ENCODE data around the gene ZNF217.
A peak's percentile ranks its signal among the peaks of the same experiment; 100 is the strongest.
"Not testable (repeated sequence)": the region's sequence is repeated elsewhere in the genome, so short reads cannot be mapped to it uniquely, and the experiment has no call there.

The ZNF217 gene

GRCh38 chr20:53598140-53599043 lies 4.8 kb upstream of the ZNF217 start:
- DNase-seq (ENCODE audit: low read depth in 4 of 4, low spot score in 1 of 4) = no peak

DNA sequence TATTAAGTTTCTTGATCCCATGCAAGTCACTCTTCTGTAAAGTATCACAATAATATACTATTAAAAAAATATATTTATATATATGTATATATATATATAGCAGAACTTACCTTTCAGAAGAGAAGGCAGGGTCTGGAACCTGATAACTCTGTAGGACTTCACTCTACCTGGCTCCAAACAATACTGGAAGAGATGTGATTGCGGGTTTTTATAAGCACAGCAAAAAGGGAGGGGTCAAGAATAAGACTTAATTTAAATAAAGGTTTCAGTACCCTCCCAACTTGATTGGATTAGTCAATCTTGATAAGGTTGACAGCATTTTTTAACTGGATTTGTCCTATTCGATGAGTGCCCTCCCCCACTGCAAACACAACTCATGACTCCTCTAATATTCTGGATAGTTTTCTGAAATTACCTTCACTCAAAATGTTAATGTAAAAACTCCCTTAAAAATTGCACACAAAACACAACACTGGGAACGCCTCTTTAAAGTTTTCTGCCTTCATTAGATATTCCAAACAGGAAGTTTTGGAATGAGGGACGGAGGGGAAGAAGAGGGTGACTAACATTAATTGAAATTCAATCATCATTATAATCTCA lies 4.0 kb upstream of the ZNF217 start:
- DNase-seq (ENCODE audit: low read depth in 4 of 4, low spot score in 1 of 4) = no peak

DNA sequence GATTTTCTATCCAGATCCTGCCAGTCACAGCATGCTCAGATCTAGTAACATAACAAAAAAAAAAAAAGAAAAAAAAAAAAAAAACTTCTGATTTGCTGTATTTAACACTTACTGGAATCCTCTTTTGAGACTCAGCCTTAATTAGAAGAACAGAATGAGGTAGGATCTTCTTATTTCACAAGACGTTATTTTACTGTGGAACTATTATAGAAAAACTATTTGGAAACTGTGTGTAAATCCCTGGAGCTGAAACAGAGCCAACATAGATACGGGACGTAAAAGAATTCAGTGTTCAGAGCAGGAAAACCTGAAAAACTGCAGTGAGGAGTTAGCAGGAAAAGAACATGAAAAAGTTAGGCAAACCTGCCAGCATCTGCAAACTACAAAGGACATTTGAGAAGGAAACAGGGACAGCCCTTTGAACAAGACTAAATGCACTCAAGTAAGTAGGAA lies 3.4 kb upstream of the ZNF217 start:
- DNase-seq (ENCODE audit: low read depth in 4 of 4, low spot score in 1 of 4) = no peak

DNA sequence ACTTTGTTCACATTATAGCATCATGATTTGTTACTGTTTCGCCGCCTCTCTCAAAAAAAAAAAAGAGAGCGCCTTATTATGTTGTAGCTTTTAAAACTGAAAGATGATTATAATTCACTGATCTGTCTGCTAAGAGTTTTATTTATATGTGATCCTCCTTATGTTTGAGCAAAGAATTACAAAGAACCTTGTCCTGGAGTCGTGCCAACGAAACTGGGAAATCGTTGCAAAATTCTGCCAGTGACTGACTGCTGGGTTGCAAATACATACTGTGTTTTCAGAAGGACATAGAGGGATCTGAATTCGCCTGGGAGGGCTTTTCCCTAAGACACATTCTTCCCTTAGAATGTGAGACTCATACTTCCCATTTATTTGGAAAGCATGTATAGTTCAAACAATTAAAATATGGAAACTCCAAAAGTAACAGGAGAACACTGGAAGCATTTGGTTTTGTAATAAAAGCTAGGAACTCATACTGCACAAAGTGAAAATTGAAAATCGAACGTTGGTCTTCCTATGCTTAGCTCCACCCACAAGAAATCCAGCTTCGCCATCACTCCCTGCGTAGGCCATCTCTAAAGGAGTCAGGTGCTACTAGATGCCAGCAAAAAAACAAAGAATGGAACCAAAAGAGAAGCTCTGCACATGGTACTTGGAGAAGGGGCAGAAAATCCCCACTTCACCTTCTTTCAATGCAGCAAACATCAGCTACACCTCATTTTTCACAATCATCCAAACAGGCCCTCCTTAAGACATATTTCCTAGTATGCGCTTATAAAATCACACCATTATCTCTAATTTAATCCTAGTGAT lies 2.8 kb upstream of the ZNF217 start:
- not testable (repeated sequence) for DNase-seq (ENCODE audit: low read depth in 4 of 4, low spot score in 1 of 4)

- DNase-seq (ENCODE audit: low read depth in 4 of 4, low spot score in 1 of 4) = not testable (repeated sequence)
Measured at GRCh38 chr20:53595742-53596141, 2.1 kb upstream of the ZNF217 start.

DNA sequence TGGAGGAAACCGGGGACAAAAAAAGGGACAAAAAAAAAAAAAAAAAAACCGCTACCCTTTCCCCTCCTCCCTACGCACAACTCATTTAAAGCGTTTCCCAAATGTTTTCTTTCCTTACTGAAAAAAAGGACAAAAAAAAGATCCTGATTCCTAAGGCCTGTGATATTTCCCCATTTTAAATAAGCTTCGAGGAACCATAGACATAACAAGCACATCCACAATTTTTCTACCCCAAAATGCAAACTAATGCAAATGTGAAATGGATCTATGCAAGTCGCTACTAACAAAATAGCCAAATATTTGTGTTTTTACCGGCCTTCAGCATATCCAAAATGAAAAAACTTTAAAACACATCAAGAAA lies 1.4 kb upstream of the ZNF217 start:
- no peak for DNase-seq (ENCODE audit: low read depth in 4 of 4, low spot score in 1 of 4)

DNA sequence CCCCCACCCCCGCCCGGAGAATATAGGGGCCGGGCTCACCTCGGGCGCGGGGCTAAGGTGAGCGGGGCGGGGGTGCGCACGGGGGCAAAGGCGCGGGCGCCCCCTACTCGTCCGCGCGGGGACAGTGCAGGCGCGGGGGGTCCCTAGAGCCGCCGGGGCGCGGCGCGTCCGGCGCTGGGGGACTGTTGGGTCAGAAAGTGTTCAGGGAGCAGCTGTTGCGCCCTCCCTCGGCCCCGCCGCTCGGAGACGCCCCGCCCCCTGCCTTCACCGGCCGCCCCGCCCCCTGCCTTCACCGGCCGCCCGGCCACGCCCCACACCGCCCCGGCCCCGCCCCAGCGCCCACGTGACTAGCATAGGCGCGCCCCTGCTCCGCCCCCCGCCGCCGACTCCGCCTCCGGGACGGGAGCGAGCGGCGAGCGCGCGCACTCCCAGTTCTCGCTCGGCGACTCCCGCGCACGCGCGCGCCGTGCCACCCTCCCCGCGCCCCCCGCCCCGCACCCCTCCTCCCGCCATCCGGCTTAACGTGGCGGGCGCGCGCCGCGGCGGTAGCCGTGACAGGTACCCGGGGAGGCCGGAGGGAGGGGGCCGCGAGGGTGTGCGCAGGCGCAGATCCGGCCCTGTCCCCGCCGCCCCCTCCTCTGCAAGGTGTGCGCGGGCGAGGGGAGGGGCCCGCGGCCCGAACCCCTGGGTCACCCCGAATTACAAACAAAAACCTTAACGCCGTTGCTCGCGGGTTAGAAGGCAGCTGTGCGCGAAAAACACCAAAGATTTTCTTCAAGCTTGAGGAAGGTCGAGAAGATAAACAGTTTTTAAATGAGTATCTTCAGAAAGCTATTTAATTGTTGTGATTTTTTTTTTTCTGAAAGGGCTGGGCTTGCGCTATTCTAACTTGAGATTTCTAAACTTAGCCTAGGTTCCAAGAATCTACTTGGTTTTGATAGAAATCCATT lies 704 bp upstream of the ZNF217 start:
- peak; percentile 95 to 100 (median 96) for DNase-seq (ENCODE audit: low read depth in 4 of 4, low spot score in 1 of 4)

DNA sequence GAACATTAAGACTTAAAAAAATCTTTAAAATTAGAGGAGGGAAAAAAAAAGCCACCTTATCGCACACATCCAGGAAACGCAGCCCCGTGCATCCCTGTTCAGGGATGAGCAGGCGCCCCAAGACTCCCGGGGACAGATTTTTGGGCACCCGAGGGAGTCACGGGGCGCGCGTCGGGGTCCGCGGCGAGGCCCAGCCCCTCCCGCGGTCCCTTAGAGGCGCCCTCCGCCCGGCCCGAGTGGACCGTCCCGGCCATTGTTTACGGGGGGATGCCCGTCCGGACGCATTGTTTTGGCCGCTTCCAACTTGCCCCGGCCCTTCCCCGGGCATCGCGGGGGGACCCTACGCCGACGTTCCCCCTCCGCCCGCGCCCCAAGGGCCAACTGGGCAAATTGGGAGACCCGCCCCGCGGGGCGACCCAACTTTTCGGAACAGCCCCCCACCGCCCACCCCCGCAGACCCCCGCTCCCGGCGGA lies 610 bp downstream of the ZNF217 start:
- no peak for DNase-seq (ENCODE audit: low read depth in 4 of 4, low spot score in 1 of 4)

DNA sequence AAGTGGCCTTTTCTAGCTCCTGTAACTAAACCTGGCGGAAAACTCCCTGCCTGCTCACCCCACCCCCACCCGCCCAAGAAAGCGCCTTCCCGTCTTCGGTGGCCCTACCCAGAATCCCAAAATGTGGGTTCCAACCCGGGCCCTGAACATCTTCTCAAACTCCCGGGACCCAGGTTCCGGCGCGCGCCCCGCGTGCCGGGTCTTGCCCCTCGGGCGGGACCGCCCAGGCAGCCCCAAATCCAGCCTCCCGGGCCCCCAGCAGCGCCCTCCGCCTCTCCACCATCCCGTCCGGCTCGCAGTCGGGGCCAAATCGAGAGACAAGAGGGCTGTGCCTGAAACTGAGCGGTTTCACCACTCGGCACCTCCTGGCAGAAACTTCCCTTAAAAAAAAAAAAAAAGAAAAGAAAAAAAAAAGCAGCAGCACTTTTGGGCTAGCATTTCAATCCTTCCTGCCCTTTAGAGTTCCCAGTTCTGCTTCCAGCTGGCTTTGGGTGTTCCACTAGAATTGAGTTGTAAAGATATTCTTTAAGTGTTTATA lies 1.1 kb downstream of the ZNF217 start:
- peak in 1 of 4 experiments; percentile 52 for DNase-seq (ENCODE audit: low read depth in 4 of 4, low spot score in 1 of 4)

- DNase-seq (ENCODE audit: low read depth in 4 of 4, low spot score in 1 of 4) = not testable (repeated sequence)
Measured at GRCh38 chr20:53591941-53592441, 1.6 kb downstream of the ZNF217 start.

DNA sequence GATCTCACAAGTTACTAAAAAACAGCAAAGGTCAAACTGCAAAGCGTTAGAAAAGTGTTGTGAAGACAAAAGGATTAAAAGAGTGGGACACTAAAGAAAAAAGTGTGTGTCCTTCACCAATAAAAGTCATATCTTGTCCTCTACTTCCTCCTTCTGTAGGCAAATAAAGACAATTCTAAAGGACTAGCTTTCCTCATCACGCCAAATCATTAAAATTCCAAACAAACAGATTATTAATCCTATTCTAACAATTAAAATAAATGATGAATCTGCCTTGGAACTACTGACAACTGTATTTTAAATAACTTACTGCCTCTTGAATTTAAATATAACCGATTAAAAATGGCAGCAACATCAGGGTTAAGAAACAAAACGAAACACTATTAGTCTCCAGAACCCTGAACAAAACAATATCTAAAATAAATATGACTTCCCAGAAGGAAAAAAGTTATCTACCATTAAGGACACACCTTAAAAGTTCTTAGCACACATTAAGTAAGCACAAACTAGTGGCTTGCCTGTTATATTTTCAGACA lies 2.4 kb downstream of the ZNF217 start:
- DNase-seq (ENCODE audit: low read depth in 4 of 4, low spot score in 1 of 4) = not testable (repeated sequence)

- not testable (repeated sequence) for DNase-seq (ENCODE audit: low read depth in 4 of 4, low spot score in 1 of 4)
Measured at GRCh38 chr20:53590608-53591007, 3.0 kb downstream of the ZNF217 start.

- DNase-seq (ENCODE audit: low read depth in 4 of 4, low spot score in 1 of 4) = not testable (repeated sequence)
Measured at GRCh38 chr20:53590122-53590521, 3.5 kb downstream of the ZNF217 start.

GRCh38 chr20:53589321-53590065 lies 4.1 kb downstream of the ZNF217 start:
- DNase-seq (ENCODE audit: low read depth in 4 of 4, low spot score in 1 of 4) = not testable (repeated sequence)

GRCh38 chr20:53587157-53587703 lies 6.4 kb downstream of the ZNF217 start:
- DNase-seq (ENCODE audit: low read depth in 4 of 4, low spot score in 1 of 4) = not testable (repeated sequence)

DNA sequence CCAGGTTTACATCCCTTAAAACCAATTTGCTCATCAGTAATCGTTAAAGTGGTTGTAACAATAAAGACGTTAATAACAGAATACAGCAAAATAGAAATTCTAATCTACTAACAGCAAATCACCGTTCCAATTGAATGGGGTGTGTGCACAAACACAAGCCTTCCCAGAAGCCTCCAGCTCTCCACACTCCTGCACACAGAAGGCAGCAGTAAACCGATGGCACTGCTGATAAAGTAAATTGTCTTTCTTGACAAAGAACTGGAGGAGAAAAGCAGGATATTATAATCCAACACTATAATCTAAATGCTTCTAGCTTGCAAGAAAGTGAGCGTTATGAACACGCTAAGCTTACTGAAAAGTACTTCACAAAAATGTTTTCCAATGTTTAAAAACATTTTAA lies 7.0 kb downstream of the ZNF217 start:
- DNase-seq (ENCODE audit: low read depth in 4 of 4, low spot score in 1 of 4) = no peak

- not testable (repeated sequence) for DNase-seq (ENCODE audit: low read depth in 4 of 4, low spot score in 1 of 4)
Measured at GRCh38 chr20:53585910-53586309, 7.7 kb downstream of the ZNF217 start.

- DNase-seq (ENCODE audit: low read depth in 4 of 4, low spot score in 1 of 4) = not testable (repeated sequence)
Measured at GRCh38 chr20:53585004-53585569, 8.6 kb downstream of the ZNF217 start.

All from stimulated activated CD4-positive, alpha-beta T cell treated with anti-CD3 and anti-CD28 coated beads, Interleukin-1b, Interleukin-23, amount 100 ng/mL, for 24 hours (primary cell).